SK-N-MC (cell line): ENCODE measurements around the gene DUSP2.

Experiments
- EZH2 ChIP-seq: fragments of 200-600 bp; sonication (generic); IDR thresholded peaks from one replicate; pipeline ENCODE4 v1.6.1; 2017; ENCODE audit warnings: antibody characterized with exemption
- FOXP2 ChIP-seq: optimal IDR thresholded peaks from 2 replicates; pipeline ENCODE3; 2011; ENCODE audit warnings: mild to moderate bottlenecking, moderate library complexity; ENCODE audit not compliant: insufficient read depth; ENCODE audit errors: extremely low read length, control extremely low read depth
- POLR2AphosphoS5 ChIP-seq: IDR thresholded peaks from 2 replicates; pipeline ENCODE4 v1.6.1; 2012; ENCODE audit warnings: mild to moderate bottlenecking, low read depth, low read length, borderline replicate concordance

GRCh38 chr2:96119389-96119751 lies 25.9 kb downstream of the DUSP2 start:
- no peak for TF ChIP-seq EZH2
- no peak for TF ChIP-seq POLR2AphosphoS5
- TF ChIP-seq FOXP2: no peak
